ENCODE measurements around the gene SIPA1L3. TPM values are rescaled to one million over a fixed set of nuclear protein-coding genes. Genes with fewer than 3 reads are reported as not detected.

SIPA1L3 gene
- total RNA-seq, 4 donors from 2014 or later: 50.0 to 69.8 (median 53.6) TPM

GRCh38 chr19:37896180-37896579 lies 10.8 kb upstream of the SIPA1L3 start:
- intact Hi-C loops (cut with DNase I; ENCODE audit: low total_unique reads): no loop called here
- no peak for DNase-seq (ENCODE audit: low spot score in 2 of 2)
- 81 to 85% methylated on average over 8 of the region's 8 CpGs for WGBS, 2 donors
- no peak overlapping the region for H3K4me3 ChIP-seq (ENCODE audit: low read depth, poor library complexity, severe bottlenecking)
- no peak for TF ChIP-seq POLR2A (IDR thresholded peaks at IDR 0.05)

GRCh38 chr19:37899453-37899852 lies 7.6 kb upstream of the SIPA1L3 start:
- TF ChIP-seq POLR2A (IDR thresholded peaks at IDR 0.05) (no peak), CTCF (IDR thresholded peaks at IDR 0.05) (no peak)
- no peak for DNase-seq (ENCODE audit: low spot score in 2 of 2)
- WGBS, 2 donors: 89 to 100% methylated on average over 1 of the region's 1 CpG
- no peak overlapping the region for H3K4me3 ChIP-seq (ENCODE audit: low read depth, poor library complexity, severe bottlenecking)
- intact Hi-C loops (cut with DNase I; ENCODE audit: low total_unique reads): no loop called here

GRCh38 chr19:37899966-37900365 lies 7.0 kb upstream of the SIPA1L3 start:
- intact Hi-C loops (cut with DNase I; ENCODE audit: low total_unique reads): loop anchor here (10.0 kb wide), 2 partner anchors 195 to 325 kb away; partner anchors contain the start of gene DPF1
- no peak for DNase-seq (ENCODE audit: low spot score in 2 of 2)
- WGBS, 2 donors: 68 to 70% methylated on average over 2 of the region's 2 CpGs
- no peak for TF ChIP-seq POLR2A (IDR thresholded peaks at IDR 0.05)
- no peak for TF ChIP-seq CTCF (IDR thresholded peaks at IDR 0.05)
- no peak overlapping the region for H3K4me3 ChIP-seq (ENCODE audit: low read depth, poor library complexity, severe bottlenecking)

GRCh38 chr19:37902668-37903067 lies 4.3 kb upstream of the SIPA1L3 start:
- TF ChIP-seq CTCF (IDR thresholded peaks at IDR 0.05): no peak
- TF ChIP-seq POLR2A (IDR thresholded peaks at IDR 0.05): no peak
- DNase-seq (ENCODE audit: low spot score in 2 of 2): peak; percentile 67 to 92
- no peak overlapping the region for H3K4me3 ChIP-seq (ENCODE audit: low read depth, poor library complexity, severe bottlenecking)
- 0 to 2% methylated on average over 4 of the region's 4 CpGs for WGBS, 2 donors
- intact Hi-C loops (cut with DNase I; ENCODE audit: low total_unique reads): loop anchor here (10.0 kb wide), 2 partner anchors 192 to 322 kb away; partner anchors contain the start of gene DPF1

- TF ChIP-seq CTCF (IDR thresholded peaks at IDR 0.05) (no peak), POLR2A (IDR thresholded peaks at IDR 0.05) (no peak)
- H3K4me3 ChIP-seq (ENCODE audit: low read depth, poor library complexity, severe bottlenecking): no peak overlapping the region
- no peak for DNase-seq (ENCODE audit: low spot score in 2 of 2)
- 85 to 93% methylated on average over 2 of the region's 2 CpGs for WGBS, 2 donors
- intact Hi-C loops (cut with DNase I; ENCODE audit: low total_unique reads): loop anchor here (10.0 kb wide), 2 partner anchors 192 to 322 kb away; partner anchors contain the start of gene DPF1
These were observed 3.9 kb upstream of the SIPA1L3 start for GRCh38 chr19:37903096-37903495.

GRCh38 chr19:37905946-37906868 lies 801 bp upstream of the SIPA1L3 start, which contains the start of gene WDR87:
TSS of gene WDR87 (minus strand) at chr19:37906594. CDS start at chr19:37898239, 8,355 bp downstream.
- DNase-seq (ENCODE audit: low spot score in 2 of 2): peak; percentile 17 to 86
- 6 to 8% methylated on average over 41 to 54 of the region's 63 CpGs for WGBS, 2 donors
- TF ChIP-seq POLR2A (IDR thresholded peaks at IDR 0.05) (no peak), CTCF (IDR thresholded peaks at IDR 0.05) (no peak)
- intact Hi-C loops (cut with DNase I; ENCODE audit: low total_unique reads): loop anchor here (10.0 kb wide), 2 partner anchors 189 to 319 kb away; partner anchors contain the start of gene DPF1
- H3K4me3 ChIP-seq (ENCODE audit: low read depth, poor library complexity, severe bottlenecking): peak within 1 kb of the TSS; percentile 83

Measured in lower leg skin (tissue), 4 donors.